ENCODE results near the gene DUSP15.
A peak's percentile ranks its signal among the peaks of the same experiment; 100 is the strongest.

DUSP15 gene

GRCh38 chr20:31845300-31845863, 24.9 kb downstream of the DUSP15 start, which contains the start of gene FOXS1:
Gene FOXS1 (minus strand): TSS chr20:31845604. CDS start chr20:31845542, 62 bp downstream.
- TF ChIP-seq ZFP3 (CRISPR knock-in tag; IDR thresholded peaks at IDR 0.05) (no peak), ZNF565 (CRISPR knock-in tag; conservative IDR thresholded peaks at IDR 0.05; ENCODE audit: low read depth) (no peak), ZC3H10 (CRISPR knock-in tag; IDR thresholded peaks at IDR 0.05) (no peak), ZFP30 (CRISPR knock-in tag; IDR thresholded peaks at IDR 0.05) (no peak), ISL1 (CRISPR knock-in tag; IDR thresholded peaks at IDR 0.05) (no peak), TSHZ2 (CRISPR knock-in tag; IDR thresholded peaks at IDR 0.05) (peak; percentile 87; the same call in 1 of the 2 replicates), ESRRG (CRISPR knock-in tag; IDR thresholded peaks at IDR 0.05) (no peak), OSR1 (CRISPR knock-in tag; IDR thresholded peaks at IDR 0.05) (no peak), GLIS3 (CRISPR knock-in tag; IDR thresholded peaks at IDR 0.05) (no peak), PATZ1 (CRISPR knock-in tag; IDR thresholded peaks at IDR 0.05; ENCODE audit: borderline replicate concordance) (no peak), CSDC2 (CRISPR knock-in tag; IDR thresholded peaks at IDR 0.05) (peak; percentile 67; the same call in 1 of the 2 replicates), ZNF8 (CRISPR knock-in tag; IDR thresholded peaks at IDR 0.05) (no peak)
- TF ChIP-seq, protein P1, sequence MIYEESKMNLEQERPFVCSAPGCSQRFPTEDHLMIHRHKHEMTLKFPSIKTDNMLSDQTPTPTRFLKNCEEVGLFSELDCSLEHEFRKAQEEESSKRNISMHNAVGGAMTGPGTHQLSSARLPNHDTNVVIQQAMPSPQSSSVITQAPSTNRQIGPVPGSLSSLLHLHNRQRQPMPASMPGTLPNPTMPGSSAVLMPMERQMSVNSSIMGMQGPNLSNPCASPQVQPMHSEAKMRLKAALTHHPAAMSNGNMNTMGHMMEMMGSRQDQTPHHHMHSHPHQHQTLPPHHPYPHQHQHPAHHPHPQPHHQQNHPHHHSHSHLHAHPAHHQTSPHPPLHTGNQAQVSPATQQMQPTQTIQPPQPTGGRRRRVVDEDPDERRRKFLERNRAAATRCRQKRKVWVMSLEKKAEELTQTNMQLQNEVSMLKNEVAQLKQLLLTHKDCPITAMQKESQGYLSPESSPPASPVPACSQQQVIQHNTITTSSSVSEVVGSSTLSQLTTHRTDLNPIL (CRISPR knock-in tag; IDR thresholded peaks at IDR 0.05; ENCODE audit: low read depth), result no peak
- ATAC-seq, result peak; percentile 15

DNA sequence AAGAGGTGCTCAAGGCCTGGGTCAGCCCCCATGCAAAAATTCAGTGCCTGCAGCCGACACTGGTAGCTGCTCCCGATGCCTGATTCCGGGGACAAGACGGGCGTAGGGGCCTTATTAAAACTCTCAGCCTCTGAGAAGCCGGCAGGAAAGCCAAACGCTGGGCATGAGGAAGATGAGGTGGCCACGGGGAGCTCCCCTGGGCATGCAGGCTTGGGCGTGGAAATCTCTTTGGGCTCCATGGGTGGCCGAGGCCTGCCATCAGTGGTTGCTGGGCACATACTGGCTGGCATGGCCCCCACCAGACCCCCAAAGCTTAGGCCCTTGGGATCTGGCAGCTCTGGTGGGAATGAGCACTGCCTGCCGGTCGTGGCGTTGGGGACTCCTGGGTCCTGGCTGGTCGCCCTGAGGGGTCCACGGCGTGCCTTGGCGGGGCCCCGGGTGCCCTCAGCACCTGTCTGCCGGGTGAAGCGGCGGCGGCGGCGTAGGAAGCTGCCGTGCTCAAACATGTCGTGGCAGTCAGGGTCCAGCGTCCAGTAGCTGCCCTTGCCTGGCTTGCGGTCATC, 25.5 kb downstream of the DUSP15 start:
- no peak for ATAC-seq
- TF ChIP-seq TSHZ2 (CRISPR knock-in tag; IDR thresholded peaks at IDR 0.05), result peak; percentile 74; the same call in 1 of the 2 replicates
- no peak for TF ChIP-seq ZNF565 (CRISPR knock-in tag; conservative IDR thresholded peaks at IDR 0.05; ENCODE audit: low read depth)
- TF ChIP-seq POU6F1 (CRISPR knock-in tag; IDR thresholded peaks at IDR 0.05; ENCODE audit: borderline replicate concordance, low read depth), result no peak
- TF ChIP-seq ZNF8 (CRISPR knock-in tag; IDR thresholded peaks at IDR 0.05), result no peak
- no peak; the same call in 1 of the 2 replicates for TF ChIP-seq CSDC2 (CRISPR knock-in tag; IDR thresholded peaks at IDR 0.05)

- no peak for ATAC-seq
These were observed 26.4 kb downstream of the DUSP15 start for GRCh38 chr20:31843881-31844280.

More at GRCh38 chr20:31843881-31844280, 26.4 kb downstream of the DUSP15 start:
- TF ChIP-seq CSDC2 (CRISPR knock-in tag; IDR thresholded peaks at IDR 0.05) (no peak; the same call in 1 of the 2 replicates), TSHZ2 (CRISPR knock-in tag; IDR thresholded peaks at IDR 0.05) (peak; percentile 58; the same call in 1 of the 2 replicates)

Data from SK-N-SH treated with all-trans-retinoic acid at 6 μM for 48 hours (cell line).